Lung (tissue), 12 donors: ENCODE data around the gene KMT2C. TPM values are rescaled to one million over a fixed set of nuclear protein-coding genes. Genes with fewer than 3 reads are reported as not detected.

ENCODE experiments used
- ATAC-seq: fragments of 200-7000 bp; cut with Tn5 transposase; one replicate; pipeline ENCODE4 v1.9.1; 2020; ENCODE audit warnings: moderate number of reproducible peaks; ENCODE audit not compliant: insufficient read depth, low FRiP score
- DNase-seq, 3 donors: peaks; one replicate each; pipeline ENCODE4 v3.0.0-alpha.2; 2013 to 2017
- H3K27ac ChIP-seq, 2 donors: one replicate each; pipeline ENCODE4 v1.5.1; 2013; ENCODE audit warnings: mild to moderate bottlenecking in 2 of 2, moderate library complexity in 2 of 2, control low read depth in 1 of 2, inconsistent platforms in 1 of 2, low read depth in 1 of 2, low read length in 1 of 2
- H3K27me3 ChIP-seq, 3 donors: one replicate each; pipeline ENCODE4 v1.5.1; 2013; ENCODE audit warnings: low read length in 2 of 3; ENCODE audit not compliant: control insufficient read depth in 3 of 3, insufficient read depth in 3 of 3
- H3K36me3 ChIP-seq, 4 donors: one replicate each; pipeline ENCODE4 v1.5.1; 2013; ENCODE audit warnings: low read length in 4 of 4, mild to moderate bottlenecking in 1 of 4, moderate library complexity in 1 of 4; ENCODE audit not compliant: control insufficient read depth in 4 of 4, insufficient read depth in 4 of 4
- H3K4me1 ChIP-seq, 5 donors: one replicate each; pipeline ENCODE4 v1.5.1; 2013; ENCODE audit warnings: low read length in 5 of 5, mild to moderate bottlenecking in 2 of 5, moderate library complexity in 1 of 5; ENCODE audit not compliant: control insufficient read depth in 5 of 5, insufficient read depth in 5 of 5
- H3K4me3 ChIP-seq: one replicate; pipeline ENCODE4 v1.5.1; 2013; ENCODE audit warnings: mild to moderate bottlenecking, control low read depth, moderate library complexity
- H3K9ac ChIP-seq, 2 donors: one replicate each; pipeline ENCODE4 v1.5.1; 2013; ENCODE audit warnings: low read length in 2 of 2, control low read depth in 1 of 2; ENCODE audit not compliant: insufficient read depth in 1 of 2
- H3K9me3 ChIP-seq, 4 donors: one replicate each; pipeline ENCODE4 v1.5.1; 2013; ENCODE audit warnings: low read length in 3 of 4, mild to moderate bottlenecking in 1 of 4, moderate library complexity in 1 of 4; ENCODE audit not compliant: control insufficient read depth in 4 of 4, insufficient read depth in 3 of 4
- WGBS, 2 donors: extraction: QIAGEN DNeasy Blood & Tissue Kit; methylation state at CpG; one replicate each; pipeline ENCODE4 v1.1.7; 2013; 5-methylcytosine and 5-hydroxymethylcytosine counted together
- polyA plus RNA-seq, 2 donors: library from polyadenylated mRNA; stranded (reverse); fragments of 200-250 nt; gene quantifications; one replicate each; pipeline ENCODE4 v1.2.1, GENCODE V29; 2013
- total RNA-seq, 2 donors: library from RNA; depleted of rRNA in 1 of 2; stranded (reverse); fragments of >200 nt in 1 of 2; gene quantifications; one replicate each; pipeline ENCODE4 v1.2.1, GENCODE V29; 2014 to 2021
- TF ChIP-seq, protein P1 (sequence below): IDR thresholded peaks from 2 replicates; pipeline ENCODE4 v1.5.1; 2012; ENCODE audit warnings: mild to moderate bottlenecking; ENCODE audit errors: control extremely low read depth, extremely low read depth
- donor health status: control.
- donor health status: control.
- donor health status: Bipolar disorder and iron deficiency.
- donor health status: healthy.
- donor health status: DM: yes; HTN: yes; CAD: no.

Gene KMT2C
- total and polyA plus RNA-seq, 4 donors, result 10.2 to 115 (median 52.3) TPM

DNA sequence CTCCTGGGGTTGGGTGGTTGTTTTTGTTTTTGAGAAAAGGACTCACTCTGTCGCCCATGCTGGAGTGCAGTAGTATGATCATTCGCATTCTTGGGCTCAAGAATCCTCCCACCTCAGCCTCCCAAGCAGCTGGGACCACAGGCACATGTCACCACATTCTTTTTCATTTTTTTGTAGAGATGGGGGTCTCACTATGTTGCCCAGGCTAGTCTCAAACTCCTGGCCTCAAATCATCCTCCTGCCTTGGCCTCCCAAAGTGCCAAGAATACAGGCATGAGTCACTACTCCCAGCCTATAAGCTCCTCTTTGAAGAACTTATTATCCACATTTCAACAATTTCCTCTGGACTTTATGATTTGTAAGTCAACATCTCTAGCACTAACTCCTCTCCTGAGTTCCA, 102.7 kb downstream of the KMT2C start:
- peaks cover 0 to 17% (median 9%) of the 10 kb centered on the region in 4 donors for H3K36me3 ChIP-seq
- DNase-seq, result no peak
- no peak overlapping the region for H3K27ac ChIP-seq
- TF ChIP-seq, protein P1, sequence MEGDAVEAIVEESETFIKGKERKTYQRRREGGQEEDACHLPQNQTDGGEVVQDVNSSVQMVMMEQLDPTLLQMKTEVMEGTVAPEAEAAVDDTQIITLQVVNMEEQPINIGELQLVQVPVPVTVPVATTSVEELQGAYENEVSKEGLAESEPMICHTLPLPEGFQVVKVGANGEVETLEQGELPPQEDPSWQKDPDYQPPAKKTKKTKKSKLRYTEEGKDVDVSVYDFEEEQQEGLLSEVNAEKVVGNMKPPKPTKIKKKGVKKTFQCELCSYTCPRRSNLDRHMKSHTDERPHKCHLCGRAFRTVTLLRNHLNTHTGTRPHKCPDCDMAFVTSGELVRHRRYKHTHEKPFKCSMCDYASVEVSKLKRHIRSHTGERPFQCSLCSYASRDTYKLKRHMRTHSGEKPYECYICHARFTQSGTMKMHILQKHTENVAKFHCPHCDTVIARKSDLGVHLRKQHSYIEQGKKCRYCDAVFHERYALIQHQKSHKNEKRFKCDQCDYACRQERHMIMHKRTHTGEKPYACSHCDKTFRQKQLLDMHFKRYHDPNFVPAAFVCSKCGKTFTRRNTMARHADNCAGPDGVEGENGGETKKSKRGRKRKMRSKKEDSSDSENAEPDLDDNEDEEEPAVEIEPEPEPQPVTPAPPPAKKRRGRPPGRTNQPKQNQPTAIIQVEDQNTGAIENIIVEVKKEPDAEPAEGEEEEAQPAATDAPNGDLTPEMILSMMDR, result no peak
- H3K4me1 ChIP-seq, result peaks cover 0 to 7% (median 3%) of the 10 kb centered on the region in 5 donors
- no peak for ATAC-seq
- H3K9ac ChIP-seq, result no peak overlapping the region
- WGBS, 2 donors, result 96 to 98% methylated on average over 2 of the region's 2 CpGs
- no peaks in the 10 kb centered on the region for H3K9me3 ChIP-seq
- no peak overlapping the region for H3K4me3 ChIP-seq
- H3K27me3 ChIP-seq, result no peaks in the 10 kb centered on the region

DNA sequence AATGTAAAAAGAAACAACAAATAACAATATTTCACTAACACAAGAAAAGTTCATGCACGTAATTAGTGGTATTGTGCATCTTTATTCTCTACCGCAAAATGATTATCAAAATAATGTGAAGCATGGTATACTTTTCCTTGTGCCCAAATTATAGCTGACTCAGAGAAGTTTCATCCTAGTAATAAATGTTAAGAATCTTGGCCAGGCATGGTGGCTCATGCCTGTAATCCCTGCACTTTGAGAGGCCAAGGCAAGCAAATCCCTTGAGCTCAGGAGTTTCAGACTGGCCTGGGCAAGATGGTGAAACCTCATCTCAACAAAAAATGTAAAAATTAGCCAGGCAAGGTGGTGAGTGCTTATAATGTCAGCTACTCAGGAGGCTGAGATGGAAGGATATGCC, 105.0 kb downstream of the KMT2C start:
- no peaks in the 10 kb centered on the region for H3K9me3 ChIP-seq
- 91% methylated on average over 2 of the region's 2 CpGs for WGBS, 2 donors
- H3K4me3 ChIP-seq, result no peak overlapping the region
- DNase-seq (no peak), ATAC-seq (no peak)
- no peak overlapping the region for H3K27ac ChIP-seq
- TF ChIP-seq, protein P1, result no peak
- H3K36me3 ChIP-seq, result peaks cover 0 to 21% (median 11%) of the 10 kb centered on the region in 4 donors
- H3K9ac ChIP-seq, result no peak overlapping the region
- peaks cover 0 to 3% (median 0%) of the 10 kb centered on the region in 5 donors for H3K4me1 ChIP-seq
- no peaks in the 10 kb centered on the region for H3K27me3 ChIP-seq

DNA sequence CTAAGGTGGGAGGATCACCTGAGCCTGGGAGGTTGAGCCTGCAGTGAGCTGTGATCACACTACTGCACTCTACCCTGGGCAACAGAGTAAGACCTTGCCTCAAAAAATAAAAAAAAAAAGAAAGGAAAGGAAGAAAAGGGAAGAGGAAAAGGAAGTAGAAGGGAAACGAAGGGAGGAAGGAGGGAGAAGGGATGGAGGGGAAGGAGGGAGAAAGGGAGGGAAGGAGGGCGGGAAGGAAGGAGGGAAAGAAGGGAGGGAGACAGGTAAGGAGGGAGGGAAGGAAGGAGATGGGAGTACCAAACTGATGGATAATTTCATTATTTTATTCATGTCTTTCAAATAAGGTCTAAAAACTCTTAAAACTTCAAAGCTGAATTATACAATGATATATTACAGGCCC, 106.3 kb downstream of the KMT2C start:
- peaks cover 0 to 21% (median 11%) of the 10 kb centered on the region in 4 donors for H3K36me3 ChIP-seq
- H3K4me3 ChIP-seq, result no peak overlapping the region
- DNase-seq (no peak), ATAC-seq (no peak)
- TF ChIP-seq, protein P1, result no peak
- 71 to 78% methylated on average over 2 of the region's 2 CpGs for WGBS, 2 donors
- H3K27me3 ChIP-seq, result no peaks in the 10 kb centered on the region
- H3K9me3 ChIP-seq, result no peaks in the 10 kb centered on the region
- no peak overlapping the region for H3K27ac ChIP-seq
- H3K4me1 ChIP-seq, result peaks cover 0 to 3% (median 0%) of the 10 kb centered on the region in 5 donors
- H3K9ac ChIP-seq, result no peak overlapping the region

DNA sequence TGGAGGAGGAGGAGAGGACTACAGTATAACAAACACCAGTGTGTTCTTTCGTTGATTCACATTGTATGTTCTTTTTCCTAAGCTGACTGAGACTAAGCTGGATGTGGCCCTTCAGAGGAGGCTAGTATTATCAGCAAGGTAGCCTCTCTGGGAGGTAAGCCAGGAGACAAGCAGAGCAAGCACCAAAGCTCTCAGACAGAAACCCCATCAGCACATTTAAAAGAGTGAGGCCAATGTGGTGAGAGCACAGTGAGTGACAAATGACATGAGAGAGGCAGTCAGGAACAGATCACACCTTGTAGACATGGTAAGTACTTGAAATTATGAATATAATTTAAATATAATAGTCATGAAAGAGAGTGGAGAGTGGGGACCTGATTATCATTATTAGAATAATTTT, 107.6 kb downstream of the KMT2C start:
- Histone ChIP-seq H3K4me3 (no peak overlapping the region), H3K27ac (no peak overlapping the region), H3K27me3 (no peaks in the 10 kb centered on the region), H3K9ac (no peak overlapping the region), H3K9me3 (no peaks in the 10 kb centered on the region), H3K4me1 (peaks cover 0 to 3% (median 0%) of the 10 kb centered on the region in 5 donors), H3K36me3 (peaks cover 0 to 21% (median 11%) of the 10 kb centered on the region in 4 donors)
- DNase-seq, result no peak
- ATAC-seq, result no peak
- WGBS, 2 donors, result 94 to 95% methylated on average over 1 of the region's 1 CpG
- TF ChIP-seq, protein P1, result no peak
